PFSK-1 (cell line): ENCODE data around the gene RHOXF1.

Source experiments
- FOXP2 ChIP-seq: optimal IDR thresholded peaks from 2 replicates; pipeline ENCODE3; 2011; ENCODE audit warnings: borderline replicate concordance, control low read depth, inconsistent platforms; ENCODE audit not compliant: insufficient read depth; ENCODE audit errors: extremely low read length, extremely low read depth
- POLR2AphosphoS5 ChIP-seq: IDR thresholded peaks from 2 replicates; pipeline ENCODE4 v1.6.1; 2012; ENCODE audit warnings: low read depth, mild to moderate bottlenecking, control low read depth, low read length, moderate library complexity
- REST ChIP-seq, 2 experiments: IDR thresholded peaks; 2 replicates each; pipeline versions ENCODE4 v1.6.1 to v1.8.0; 2011 to 2012; ENCODE audit warnings: low read depth in 2 of 2, low read length in 2 of 2, control low read depth in 1 of 2, inconsistent platforms in 1 of 2, mild to moderate bottlenecking in 1 of 2, moderate library complexity in 1 of 2; ENCODE audit not compliant: insufficient read depth in 1 of 2
- SIN3A ChIP-seq: IDR thresholded peaks from 2 replicates; pipeline ENCODE4 v1.6.1; 2012; ENCODE audit warnings: mild to moderate bottlenecking, low read length, moderate library complexity, borderline replicate concordance; ENCODE audit not compliant: insufficient read depth
- TAF1 ChIP-seq: IDR thresholded peaks from 2 replicates; pipeline ENCODE4 v1.6.1; 2012; ENCODE audit warnings: low read length, control low read depth, borderline replicate concordance; ENCODE audit not compliant: insufficient read depth

- TF ChIP-seq REST (IDR thresholded peaks at IDR 0.05; ENCODE audit: insufficient read depth in 1 of 2, low read depth in 2 of 2, low read length in 2 of 2) (no peak), POLR2AphosphoS5 (no peak), TAF1 (no peak), SIN3A (no peak), FOXP2 (no peak)
Measured at GRCh38 chrX:120087289-120088017, 28.3 kb downstream of the RHOXF1 start.
